Measurements from ENCODE around the gene MED27.

DNA sequence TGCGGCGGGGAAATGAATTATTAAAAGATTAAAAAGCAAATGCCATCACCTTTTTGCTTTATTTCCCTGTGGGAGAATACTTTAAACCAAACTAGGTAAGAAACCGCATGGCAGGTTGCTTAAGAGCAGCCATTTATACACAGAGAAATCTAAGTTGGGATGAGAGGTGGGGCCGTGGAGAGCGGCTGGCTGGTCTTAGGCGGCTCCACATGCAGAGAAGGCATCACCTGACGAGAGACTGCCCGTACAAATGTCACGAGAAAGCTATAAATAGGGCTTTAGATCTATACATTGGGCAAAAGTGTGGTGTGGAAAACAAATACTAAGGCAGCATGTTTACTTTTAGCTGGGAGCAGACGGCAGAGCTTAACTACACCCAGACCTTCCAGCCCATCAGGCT, 39.4 kb downstream of the MED27 start:
- TF ChIP-seq, protein P1, sequence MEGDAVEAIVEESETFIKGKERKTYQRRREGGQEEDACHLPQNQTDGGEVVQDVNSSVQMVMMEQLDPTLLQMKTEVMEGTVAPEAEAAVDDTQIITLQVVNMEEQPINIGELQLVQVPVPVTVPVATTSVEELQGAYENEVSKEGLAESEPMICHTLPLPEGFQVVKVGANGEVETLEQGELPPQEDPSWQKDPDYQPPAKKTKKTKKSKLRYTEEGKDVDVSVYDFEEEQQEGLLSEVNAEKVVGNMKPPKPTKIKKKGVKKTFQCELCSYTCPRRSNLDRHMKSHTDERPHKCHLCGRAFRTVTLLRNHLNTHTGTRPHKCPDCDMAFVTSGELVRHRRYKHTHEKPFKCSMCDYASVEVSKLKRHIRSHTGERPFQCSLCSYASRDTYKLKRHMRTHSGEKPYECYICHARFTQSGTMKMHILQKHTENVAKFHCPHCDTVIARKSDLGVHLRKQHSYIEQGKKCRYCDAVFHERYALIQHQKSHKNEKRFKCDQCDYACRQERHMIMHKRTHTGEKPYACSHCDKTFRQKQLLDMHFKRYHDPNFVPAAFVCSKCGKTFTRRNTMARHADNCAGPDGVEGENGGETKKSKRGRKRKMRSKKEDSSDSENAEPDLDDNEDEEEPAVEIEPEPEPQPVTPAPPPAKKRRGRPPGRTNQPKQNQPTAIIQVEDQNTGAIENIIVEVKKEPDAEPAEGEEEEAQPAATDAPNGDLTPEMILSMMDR (IDR thresholded peaks at IDR 0.05; ENCODE audit: poor library complexity) = no peak
- TF ChIP-seq EZH2 (IDR thresholded peaks at IDR 0.05; ENCODE audit: borderline replicate concordance) = no peak
- no peak for TF ChIP-seq EZH2phosphoT487 (IDR thresholded peaks at IDR 0.05; ENCODE audit: low read depth, severe bottlenecking, unreplicated experiment)

Measured in hepatocyte (in vitro differentiated cells).